ENCODE results near the gene SELENOV. TPM values are rescaled to one million over a fixed set of nuclear protein-coding genes. Genes with fewer than 3 reads are reported as not detected.

SELENOV gene
- total and polyA plus RNA-seq, 2 donors (not counting 1 experiment from before 2014, with no cell fraction given), result not detected

GRCh38 chr19:39532233-39533002 lies 17.5 kb downstream of the SELENOV start, which contains the start of gene EID2B:
EID2B (minus strand) TSS chr19:39532852; CDS start chr19:39532802, 50 bp downstream.
- Histone ChIP-seq H3K9ac (ENCODE audit: insufficient read depth, low read length) (peak within 1 kb of the TSS; percentile 77), H3K27me3 (ENCODE audit: control insufficient read depth, insufficient read depth, low read length) (no peaks in the 10 kb centered on the region), H3K4me3 (replicated peaks in 1 of 4; ENCODE audit: control extremely low read depth in 1 of 4, insufficient read depth in 1 of 4, low read depth in 3 of 4, low read length in 4 of 4) (peak within 1 kb of the TSS; percentile 85 to 95 (median 89)), H3K4me1 (ENCODE audit: control insufficient read depth, extremely low read depth, insufficient read depth, low read length) (peaks cover 2% of the 10 kb centered on the region), H3K27ac (ENCODE audit: insufficient read depth, low read length) (peak within 1 kb of the TSS; percentile 77), H3K4me2 (ENCODE audit: extremely low read depth, insufficient read depth, low read length) (peak within 1 kb of the TSS; percentile 94), H3K36me3 (ENCODE audit: control insufficient read depth, insufficient read depth, low read length) (no peaks in the 10 kb centered on the region), H3K9me3 (ENCODE audit: control insufficient read depth, insufficient read depth, low read depth, low read length) (no peaks in the 10 kb centered on the region), H4K20me1 (ENCODE audit: control insufficient read depth, extremely low read depth, insufficient read depth, low read length) (no peaks in the 10 kb centered on the region), H3K79me2 (ENCODE audit: control insufficient read depth, insufficient read depth, low read length) (peaks cover 17% of the 10 kb centered on the region), H2AFZ (ENCODE audit: low read length) (peak within 1 kb of the TSS; percentile 72)
- DNase-seq (ENCODE audit: low read depth in 2 of 2), result peak; percentile 85 to 96
- TF ChIP-seq EZH2 (IDR thresholded peaks at IDR 0.05; ENCODE audit: low read length, missing control alignments), result no peak
- TF ChIP-seq, protein P1, sequence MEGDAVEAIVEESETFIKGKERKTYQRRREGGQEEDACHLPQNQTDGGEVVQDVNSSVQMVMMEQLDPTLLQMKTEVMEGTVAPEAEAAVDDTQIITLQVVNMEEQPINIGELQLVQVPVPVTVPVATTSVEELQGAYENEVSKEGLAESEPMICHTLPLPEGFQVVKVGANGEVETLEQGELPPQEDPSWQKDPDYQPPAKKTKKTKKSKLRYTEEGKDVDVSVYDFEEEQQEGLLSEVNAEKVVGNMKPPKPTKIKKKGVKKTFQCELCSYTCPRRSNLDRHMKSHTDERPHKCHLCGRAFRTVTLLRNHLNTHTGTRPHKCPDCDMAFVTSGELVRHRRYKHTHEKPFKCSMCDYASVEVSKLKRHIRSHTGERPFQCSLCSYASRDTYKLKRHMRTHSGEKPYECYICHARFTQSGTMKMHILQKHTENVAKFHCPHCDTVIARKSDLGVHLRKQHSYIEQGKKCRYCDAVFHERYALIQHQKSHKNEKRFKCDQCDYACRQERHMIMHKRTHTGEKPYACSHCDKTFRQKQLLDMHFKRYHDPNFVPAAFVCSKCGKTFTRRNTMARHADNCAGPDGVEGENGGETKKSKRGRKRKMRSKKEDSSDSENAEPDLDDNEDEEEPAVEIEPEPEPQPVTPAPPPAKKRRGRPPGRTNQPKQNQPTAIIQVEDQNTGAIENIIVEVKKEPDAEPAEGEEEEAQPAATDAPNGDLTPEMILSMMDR (conservative IDR thresholded peaks at IDR 0.05 in 1 of 2, IDR thresholded peaks at IDR 0.05 in 1 of 2; ENCODE audit: low read depth in 1 of 2, low read length in 2 of 2), result peak; percentile 97

GRCh38 chr19:39533003-39533512 lies 18.1 kb downstream of the SELENOV start:
- no peaks in the 10 kb centered on the region for H3K36me3 ChIP-seq (ENCODE audit: control insufficient read depth, insufficient read depth, low read length)
- no peaks in the 10 kb centered on the region for H3K27me3 ChIP-seq (ENCODE audit: control insufficient read depth, insufficient read depth, low read length)
- peaks cover 2% of the 10 kb centered on the region for H3K4me1 ChIP-seq (ENCODE audit: control insufficient read depth, extremely low read depth, insufficient read depth, low read length)
- no peak overlapping the region for H2AFZ ChIP-seq (ENCODE audit: low read length)
- no peak overlapping the region for H3K4me2 ChIP-seq (ENCODE audit: extremely low read depth, insufficient read depth, low read length)
- no peak for DNase-seq (ENCODE audit: low read depth in 2 of 2)
- no peaks in the 10 kb centered on the region for H3K9me3 ChIP-seq (ENCODE audit: control insufficient read depth, insufficient read depth, low read depth, low read length)
- H4K20me1 ChIP-seq (ENCODE audit: control insufficient read depth, extremely low read depth, insufficient read depth, low read length), result no peaks in the 10 kb centered on the region
- peak overlapping the region in 1 of 4 experiments; percentile 95 for H3K4me3 ChIP-seq (replicated peaks in 1 of 4; ENCODE audit: control extremely low read depth in 1 of 4, insufficient read depth in 1 of 4, low read depth in 3 of 4, low read length in 4 of 4)
- no peak overlapping the region for H3K27ac ChIP-seq (ENCODE audit: insufficient read depth, low read length)
- H3K9ac ChIP-seq (ENCODE audit: insufficient read depth, low read length), result no peak overlapping the region
- H3K79me2 ChIP-seq (ENCODE audit: control insufficient read depth, insufficient read depth, low read length), result peaks cover 17% of the 10 kb centered on the region
- TF ChIP-seq, protein P1 (conservative IDR thresholded peaks at IDR 0.05 in 1 of 2, IDR thresholded peaks at IDR 0.05 in 1 of 2; ENCODE audit: low read depth in 1 of 2, low read length in 2 of 2), result no peak
- no peak for TF ChIP-seq EZH2 (IDR thresholded peaks at IDR 0.05; ENCODE audit: low read length, missing control alignments)

GRCh38 chr19:39533791-39534190 lies 18.9 kb downstream of the SELENOV start:
- TF ChIP-seq, protein P1 (conservative IDR thresholded peaks at IDR 0.05 in 1 of 2, IDR thresholded peaks at IDR 0.05 in 1 of 2; ENCODE audit: low read depth in 1 of 2, low read length in 2 of 2), result no peak
- no peak for TF ChIP-seq EZH2 (IDR thresholded peaks at IDR 0.05; ENCODE audit: low read length, missing control alignments)
- H3K4me2 ChIP-seq (ENCODE audit: extremely low read depth, insufficient read depth, low read length), result no peak overlapping the region
- no peaks in the 10 kb centered on the region for H3K27me3 ChIP-seq (ENCODE audit: control insufficient read depth, insufficient read depth, low read length)
- peaks cover 6% of the 10 kb centered on the region for H3K4me1 ChIP-seq (ENCODE audit: control insufficient read depth, extremely low read depth, insufficient read depth, low read length)
- peaks cover 23% of the 10 kb centered on the region for H3K79me2 ChIP-seq (ENCODE audit: control insufficient read depth, insufficient read depth, low read length)
- H3K27ac ChIP-seq (ENCODE audit: insufficient read depth, low read length), result no peak overlapping the region
- no peak overlapping the region for H3K4me3 ChIP-seq (replicated peaks in 1 of 4; ENCODE audit: control extremely low read depth in 1 of 4, insufficient read depth in 1 of 4, low read depth in 3 of 4, low read length in 4 of 4)
- no peaks in the 10 kb centered on the region for H4K20me1 ChIP-seq (ENCODE audit: control insufficient read depth, extremely low read depth, insufficient read depth, low read length)
- no peaks in the 10 kb centered on the region for H3K9me3 ChIP-seq (ENCODE audit: control insufficient read depth, insufficient read depth, low read depth, low read length)
- no peak overlapping the region for H2AFZ ChIP-seq (ENCODE audit: low read length)
- no peak overlapping the region for H3K9ac ChIP-seq (ENCODE audit: insufficient read depth, low read length)
- DNase-seq (ENCODE audit: low read depth in 2 of 2), result no peak
- no peaks in the 10 kb centered on the region for H3K36me3 ChIP-seq (ENCODE audit: control insufficient read depth, insufficient read depth, low read length)

All from fibroblast of lung (primary cell).